WI38 (cell line): Measurements from ENCODE around the gene COL5A1.

ENCODE experiments used
- H3K4me3 ChIP-seq: 2 replicates; pipeline ENCODE4 v1.5.1; 2011; ENCODE audit warnings: low read depth, mild to moderate bottlenecking, control low read depth, low read length
- CTCF ChIP-seq: IDR thresholded peaks from 2 replicates; pipeline ENCODE4 v1.5.1; 2012; ENCODE audit warnings: low read depth, mild to moderate bottlenecking, control low read depth, low read length

COL5A1 gene

GRCh38 chr9:134630861-134631260, 10.7 kb upstream of the COL5A1 start:
- no peak for TF ChIP-seq CTCF
- no peak overlapping the region for H3K4me3 ChIP-seq

- TF ChIP-seq CTCF = no peak
- H3K4me3 ChIP-seq = no peak overlapping the region
Measured at GRCh38 chr9:134631881-134632280, 9.7 kb upstream of the COL5A1 start.

GRCh38 chr9:134632329-134632728, 9.3 kb upstream of the COL5A1 start:
- no peak for TF ChIP-seq CTCF
- no peak overlapping the region for H3K4me3 ChIP-seq

GRCh38 chr9:134633362-134634142, 8.1 kb upstream of the COL5A1 start:
- no peak for TF ChIP-seq CTCF
- H3K4me3 ChIP-seq = no peak overlapping the region

- TF ChIP-seq CTCF = no peak
- H3K4me3 ChIP-seq = no peak overlapping the region
Measured at GRCh38 chr9:134634176-134634575, 7.4 kb upstream of the COL5A1 start.

GRCh38 chr9:134634667-134635230, 6.9 kb upstream of the COL5A1 start:
- TF ChIP-seq CTCF = no peak

GRCh38 chr9:134635351-134636148, 6.1 kb upstream of the COL5A1 start:
- TF ChIP-seq CTCF = no peak
- no peak overlapping the region for H3K4me3 ChIP-seq

More at GRCh38 chr9:134634667-134635230, 6.9 kb upstream of the COL5A1 start:
- H3K4me3 ChIP-seq = no peak overlapping the region
